GM21390 (cell line): ENCODE measurements around the gene CREM.

ENCODE experiments used
- ATAC-seq: cut with Tn5 transposase; IDR thresholded peaks from one replicate; pipeline ENCODE4 v1.9.1; 2021; ENCODE audit not compliant: unreplicated experiment

Gene CREM

DNA sequence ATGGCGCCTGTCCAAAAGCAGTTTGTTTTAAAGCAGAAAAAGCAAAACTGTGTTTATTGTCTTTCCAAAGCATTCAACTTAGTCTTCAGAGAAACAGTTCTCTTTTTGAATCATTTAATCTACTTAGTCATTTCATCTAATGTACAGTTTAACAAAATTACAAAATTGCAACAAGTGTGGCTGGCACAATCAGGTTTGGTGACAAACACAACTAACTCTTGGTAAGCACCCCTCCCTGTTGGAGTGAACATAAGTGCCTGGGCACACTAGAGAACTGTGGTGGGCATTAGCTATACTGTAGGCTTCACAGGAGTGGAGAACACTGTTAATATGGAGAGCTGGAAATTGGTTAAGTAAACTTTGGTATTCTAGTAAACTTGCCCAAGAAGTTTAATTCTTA, 6.9 kb downstream of the CREM start:
- ATAC-seq: no peak

DNA sequence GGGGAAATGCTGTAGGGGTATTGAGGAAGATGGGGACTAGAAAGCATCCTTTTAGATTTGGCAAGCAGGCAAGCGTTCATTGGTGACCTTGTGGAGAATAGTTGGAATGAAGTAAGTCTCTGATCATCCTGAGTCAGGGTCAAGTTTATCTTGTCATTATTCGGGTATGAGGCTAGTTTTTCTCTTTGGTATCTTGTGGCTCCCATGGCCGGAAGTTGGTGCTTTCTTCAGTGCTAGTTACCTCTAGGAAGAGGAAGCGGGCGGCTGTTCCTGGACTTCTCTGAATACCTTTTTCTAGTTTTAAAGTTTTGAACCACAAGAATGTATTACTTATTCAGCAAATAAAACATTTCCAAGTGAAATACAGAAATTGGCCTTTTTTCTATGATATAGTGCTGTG, 9.2 kb downstream of the CREM start:
- ATAC-seq: no peak

- ATAC-seq: peak; percentile 48
These were observed 9.7 kb downstream of the CREM start for GRCh38 chr10:35136263-35136815.

- ATAC-seq: no peak
These were observed 13.5 kb downstream of the CREM start for GRCh38 chr10:35140126-35140525.

GRCh38 chr10:35140727-35141126, 14.1 kb downstream of the CREM start:
- ATAC-seq: no peak

- no peak for ATAC-seq
These were observed 23.7 kb downstream of the CREM start for GRCh38 chr10:35150308-35150707.

- ATAC-seq: no peak
These were observed 26.3 kb downstream of the CREM start for GRCh38 chr10:35152992-35153391.

GRCh38 chr10:35153716-35154115, 27.1 kb downstream of the CREM start:
- no peak for ATAC-seq

GRCh38 chr10:35160743-35161142, 34.1 kb downstream of the CREM start:
- ATAC-seq: no peak

GRCh38 chr10:35161906-35162305, 35.3 kb downstream of the CREM start:
- ATAC-seq: no peak

- no peak for ATAC-seq
These were observed 38.5 kb downstream of the CREM start for GRCh38 chr10:35165136-35165535.

DNA sequence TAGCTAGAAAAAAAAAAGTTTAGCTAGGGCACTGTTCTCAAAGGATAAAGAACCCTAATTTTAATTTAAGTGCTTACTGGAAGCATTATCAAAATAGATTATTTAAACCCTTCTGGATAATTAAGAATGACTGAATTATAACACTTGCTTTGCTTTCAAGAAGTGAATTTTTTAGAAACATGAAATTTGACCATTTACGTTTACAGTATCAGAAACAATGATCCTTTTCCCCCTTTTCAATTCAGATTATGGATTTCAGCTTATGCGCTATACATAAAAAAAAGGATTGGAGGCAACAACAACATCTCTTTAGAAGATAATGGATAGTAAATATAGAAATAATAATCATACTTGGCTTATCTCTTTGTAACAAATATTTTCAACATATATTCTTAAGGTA, 39.2 kb downstream of the CREM start:
- no peak for ATAC-seq

DNA sequence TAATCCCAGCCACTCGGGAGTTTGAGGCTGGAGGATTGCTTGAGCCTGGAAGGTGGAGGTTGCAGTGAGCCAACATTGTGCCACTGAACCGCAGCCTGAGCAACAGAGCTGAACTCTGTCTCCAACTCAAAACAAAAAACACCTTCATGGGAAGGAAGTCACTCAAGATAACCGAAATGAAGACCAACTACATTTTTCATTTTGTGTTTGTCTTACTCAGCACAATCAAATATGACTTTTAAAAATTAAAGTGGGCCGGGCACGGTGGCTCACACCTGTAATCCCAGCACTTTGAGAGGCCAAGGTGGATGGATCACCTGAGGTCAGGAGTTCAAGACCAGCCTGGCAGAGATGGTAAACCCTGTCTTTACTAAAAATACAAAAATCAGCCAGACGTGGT, 40.0 kb downstream of the CREM start:
- no peak for ATAC-seq

DNA sequence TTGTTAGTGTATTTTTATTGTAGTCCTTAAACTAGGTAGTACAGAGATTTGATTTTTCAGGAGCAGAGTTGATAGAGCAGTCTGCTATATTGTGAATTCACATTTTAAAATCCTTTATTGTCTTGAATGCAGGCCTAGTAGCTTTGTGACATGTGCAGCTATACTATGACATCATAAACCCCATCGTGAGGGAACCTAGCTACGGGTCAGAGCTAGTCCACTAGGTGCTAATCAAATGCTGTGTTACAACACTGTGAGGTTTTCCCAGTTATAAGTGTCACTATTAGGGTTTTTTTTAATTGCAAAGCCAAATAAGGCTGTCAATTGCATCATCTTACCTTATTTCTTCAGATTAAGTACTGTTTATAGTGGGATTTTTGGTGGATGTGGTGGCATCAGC, 40.7 kb downstream of the CREM start:
- ATAC-seq: no peak

- no peak for ATAC-seq
These were observed 45.5 kb downstream of the CREM start for GRCh38 chr10:35172146-35172545.

DNA sequence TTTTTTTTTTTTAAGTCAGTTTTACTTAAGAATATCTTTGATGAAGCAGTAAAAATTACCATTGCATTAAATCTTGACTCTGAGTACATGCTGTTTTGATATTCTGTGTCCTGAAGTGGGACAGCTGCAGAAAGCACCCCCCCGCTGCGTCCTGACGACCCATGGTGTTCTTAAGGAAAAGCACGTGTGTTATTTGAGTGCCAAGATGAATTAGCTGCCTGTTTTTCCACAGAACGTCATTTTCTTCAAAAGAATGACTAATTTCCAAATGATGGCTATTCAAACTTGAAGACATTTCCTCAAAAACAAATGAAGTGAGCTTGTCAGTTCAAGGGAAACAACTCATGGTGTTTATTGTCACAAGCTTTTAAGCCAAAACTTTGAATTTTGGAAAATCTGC, 45.9 kb downstream of the CREM start:
- ATAC-seq: no peak

DNA sequence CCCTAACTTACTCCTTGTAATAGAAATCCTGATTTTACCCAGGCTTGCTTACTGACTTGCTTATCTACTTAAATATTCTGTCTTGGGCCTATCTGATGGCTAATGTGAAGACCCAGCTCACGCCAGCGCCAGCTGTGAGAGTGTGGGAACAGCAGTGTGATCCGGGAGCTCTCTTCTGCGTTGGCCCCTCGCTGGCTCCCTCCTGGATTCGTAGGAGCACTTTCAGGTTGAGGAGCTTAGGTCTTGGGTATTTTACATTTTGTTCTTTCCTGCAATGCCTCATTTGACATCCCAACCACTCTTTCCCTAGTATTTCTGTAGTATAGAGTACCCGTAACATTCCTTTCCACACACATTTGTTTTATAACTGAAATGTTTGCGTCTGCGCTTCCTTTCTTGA, 51.7 kb downstream of the CREM start:
- no peak for ATAC-seq

GRCh38 chr10:35182631-35183510, 56.2 kb downstream of the CREM start:
- no peak for ATAC-seq

DNA sequence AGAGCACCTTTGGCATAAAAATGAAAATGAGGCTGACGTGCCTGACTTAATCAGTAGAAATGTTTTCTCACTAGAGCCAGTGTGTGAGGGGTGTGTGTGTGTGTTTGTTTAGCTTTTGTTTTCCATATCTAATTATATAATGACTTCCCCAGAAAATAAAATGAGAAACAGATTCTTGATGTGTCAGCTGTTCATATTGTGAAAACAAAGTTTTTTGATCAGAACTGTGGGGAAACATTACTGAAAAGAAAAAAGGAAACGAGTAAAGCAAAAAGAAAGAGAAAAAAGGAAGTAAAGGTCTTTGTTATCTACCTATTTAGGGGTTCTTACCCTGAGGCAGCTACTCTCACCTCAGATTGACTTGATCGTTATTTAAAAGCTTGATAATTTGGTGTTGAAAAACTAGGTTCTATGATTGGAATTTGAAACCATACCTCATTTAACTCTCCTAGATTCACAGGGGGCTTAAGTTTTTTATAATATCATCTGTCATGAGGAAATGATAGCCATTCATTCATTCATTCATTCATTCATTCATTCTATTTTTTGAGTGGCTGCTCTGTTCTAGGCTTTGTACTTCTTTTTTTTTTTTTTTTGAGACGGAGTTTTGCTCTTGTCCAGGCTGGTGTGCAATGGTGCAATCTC, 58.0 kb downstream of the CREM start:
- ATAC-seq: peak; percentile 68

- ATAC-seq: no peak
These were observed 58.8 kb downstream of the CREM start for GRCh38 chr10:35185260-35186034.

DNA sequence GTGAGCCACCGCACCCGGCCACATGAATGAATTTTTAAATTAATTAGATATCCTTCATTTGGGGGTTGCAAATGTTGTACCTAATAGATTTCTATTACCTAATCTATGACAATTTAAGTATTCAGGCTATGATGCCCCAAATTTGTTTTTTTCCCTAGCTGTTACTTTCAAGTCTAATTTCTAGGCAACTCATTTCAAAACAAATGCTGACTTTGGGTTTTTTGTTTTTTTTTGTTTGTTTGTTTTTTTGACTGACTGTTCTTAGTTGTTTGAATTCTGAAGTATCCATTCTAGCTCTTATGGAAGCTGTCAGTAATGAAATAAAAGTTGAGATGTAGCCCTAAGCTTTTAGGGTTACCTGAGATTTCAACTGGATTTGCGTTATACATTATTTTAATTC, 62.3 kb downstream of the CREM start:
- no peak for ATAC-seq
